Renal pelvis (tissue), 4 donors: ENCODE measurements around the gene CMBL. TPM values are rescaled to one million over a fixed set of nuclear protein-coding genes. Genes with fewer than 3 reads are reported as not detected.
"Not testable (repeated sequence)": the region's sequence is repeated elsewhere in the genome, so short reads cannot be mapped to it uniquely, and the experiment has no call there.

Experiments used
- DNase-seq: peaks from one replicate; pipeline ENCODE4 v3.0.0-alpha.2; 2013
- polyA plus RNA-seq, 3 donors: library from polyadenylated mRNA; unstranded; fragments of 120-200 nt; gene quantifications; one replicate each; pipeline ENCODE4 v1.2.1, GENCODE V29; 2013; ENCODE audit not compliant: insufficient read length in 3 of 3

The CMBL gene
- polyA plus RNA-seq, 3 donors = 34.2 to 48.9 (median 44.3) TPM

- peak; percentile 74 for DNase-seq
Observed at GRCh38 chr5:10288592-10289219, 19.0 kb downstream of the CMBL start.

GRCh38 chr5:10286862-10287227 is 20.9 kb downstream of the CMBL start:
- no peak for DNase-seq

- no peak for DNase-seq
Observed at GRCh38 chr5:10286162-10286861, 21.4 kb downstream of the CMBL start.

GRCh38 chr5:10285362-10285761 is 22.3 kb downstream of the CMBL start:
- not testable (repeated sequence) for DNase-seq

- peak; percentile 82 for DNase-seq
Observed at GRCh38 chr5:10283927-10284635, 23.6 kb downstream of the CMBL start.

GRCh38 chr5:10279925-10280720 is 27.6 kb downstream of the CMBL start:
- DNase-seq = no peak

GRCh38 chr5:10279328-10279727 is 28.4 kb downstream of the CMBL start:
- no peak for DNase-seq

- DNase-seq = no peak
Observed at GRCh38 chr5:10278658-10279279, 28.9 kb downstream of the CMBL start.

GRCh38 chr5:10277773-10278630 is 29.7 kb downstream of the CMBL start:
- no peak for DNase-seq

GRCh38 chr5:10276691-10277090 is 31.0 kb downstream of the CMBL start:
- no peak for DNase-seq

GRCh38 chr5:10275991-10276390 is 31.7 kb downstream of the CMBL start:
- no peak for DNase-seq

GRCh38 chr5:10275460-10275859 is 32.2 kb downstream of the CMBL start:
- DNase-seq = no peak

- DNase-seq = not testable (repeated sequence)
Observed at GRCh38 chr5:10272875-10273209, 34.9 kb downstream of the CMBL start.

GRCh38 chr5:10272053-10272874 is 35.4 kb downstream of the CMBL start:
- no peak for DNase-seq

- DNase-seq = no peak
Observed at GRCh38 chr5:10268100-10268499, 39.6 kb downstream of the CMBL start.

- no peak for DNase-seq
Observed at GRCh38 chr5:10266839-10267238, 40.9 kb downstream of the CMBL start.

GRCh38 chr5:10266137-10266536 is 41.6 kb downstream of the CMBL start:
- DNase-seq = no peak

- no peak for DNase-seq
Observed at GRCh38 chr5:10265245-10266109, 42.2 kb downstream of the CMBL start.

- DNase-seq = no peak
Observed at GRCh38 chr5:10264604-10265003, 43.1 kb downstream of the CMBL start.
